Fibroblast of the aortic adventitia (primary cell): ENCODE results near the gene NCOA5. TPM values are rescaled to one million over a fixed set of nuclear protein-coding genes. Genes with fewer than 3 reads are reported as not detected.

Experiments
- DNase-seq: peaks from one replicate; pipeline ENCODE4 v3.0.0-alpha.2; 2010; ENCODE audit warnings: low read depth
- H3K4me3 ChIP-seq: 2 replicates; pipeline ENCODE4 v1.5.1; 2011; ENCODE audit warnings: low read depth, mild to moderate bottlenecking, control low read depth, low read length, moderate library complexity
- CTCF ChIP-seq: IDR thresholded peaks from 2 replicates; pipeline ENCODE4 v1.5.1; 2011; ENCODE audit warnings: mild to moderate bottlenecking, low read length, control low read depth, inconsistent platforms; ENCODE audit not compliant: insufficient read depth
- total RNA-seq: library from RNA; depleted of rRNA; stranded (reverse); fragments of >200 nt; gene quantifications from 2 replicates; pipeline ENCODE4 v1.2.3, GENCODE V29; 2012; ENCODE audit warnings: low replicate concordance

The NCOA5 gene
- total RNA-seq, 1 donor = 24.0 TPM

- no peak for TF ChIP-seq CTCF
- no peak overlapping the region for H3K4me3 ChIP-seq
- DNase-seq = no peak
Observed at GRCh38 chr20:46012921-46013320, 76.8 kb downstream of the NCOA5 start.

- no peak for DNase-seq
- H3K4me3 ChIP-seq = no peak overlapping the region
- TF ChIP-seq CTCF = peak; percentile 8
Observed at GRCh38 chr20:46011631-46012482, 77.9 kb downstream of the NCOA5 start.

Other genes starting within 250 kb of the NCOA5 start
- 17.7 and 25.8 TPM in 2 replicates for gene ACOT8, start 232.6 kb downstream of the NCOA5 start, total RNA-seq
- gene ZSWIM3, start 232.3 kb downstream of the NCOA5 start, total RNA-seq = 1.9 and 4.3 TPM in 2 replicates
- 4.0 and 15.1 TPM in 2 replicates for gene ZSWIM1, start 208.7 kb downstream of the NCOA5 start, total RNA-seq
- 2.1 and 9.6 TPM in 2 replicates for gene SPATA25, start 202.3 kb downstream of the NCOA5 start, total RNA-seq
- 6.8 and 7.0 TPM in 2 replicates for gene NEURL2, start 198.8 kb downstream of the NCOA5 start, total RNA-seq
- 56.2 and 166 TPM in 2 replicates for gene CTSA, start 198.6 kb downstream of the NCOA5 start, total RNA-seq
- 66.9 and 107 TPM in 2 replicates for gene PLTP, start 177.8 kb downstream of the NCOA5 start, total RNA-seq
- 12.1 and 15.9 TPM in 2 replicates for gene PCIF1, start 155.3 kb downstream of the NCOA5 start, total RNA-seq
- 18.2 and 20.9 TPM in 2 replicates for gene ZNF335, start 117.8 kb downstream of the NCOA5 start, total RNA-seq
- not detected in 2 replicates for gene MMP9, start 81.1 kb downstream of the NCOA5 start, total RNA-seq
- not detected in 2 replicates for gene SLC12A5, start 60.7 kb downstream of the NCOA5 start, total RNA-seq
- 0.45 and 1.5 TPM in 2 replicates for gene CD40, start 28.4 kb upstream of the NCOA5 start, total RNA-seq
- gene CDH22, start 218.5 kb upstream of the NCOA5 start, total RNA-seq = not detected in 2 replicates